Ovary (tissue), 9 donors: ENCODE data around the gene LRRC61. TPM values are rescaled to one million over a fixed set of nuclear protein-coding genes. Genes with fewer than 3 reads are reported as not detected.

Source experiments
- DNase-seq, 5 donors: peaks; one replicate each; pipeline ENCODE4 v3.0.0-alpha.2; 2019 to 2020
- H3K27ac ChIP-seq, 2 donors: fragments of 200-600 bp; one replicate each; pipeline versions ENCODE4 v1.5.1 to v1.8.0; 2019 to 2022
- H3K27me3 ChIP-seq: fragments of 200-600 bp; one replicate; pipeline ENCODE4 v1.8.0; 2022
- H3K36me3 ChIP-seq: fragments of 200-600 bp; sonication (generic); one replicate; pipeline ENCODE4 v1.5.1; 2019
- H3K4me1 ChIP-seq: one replicate; pipeline ENCODE4 v1.8.1; 2013; ENCODE audit warnings: mild to moderate bottlenecking, moderate library complexity; ENCODE audit not compliant: insufficient read depth
- H3K4me3 ChIP-seq: fragments of 200-600 bp; sonication (generic); one replicate; pipeline ENCODE4 v1.5.1; 2017
- H3K9me3 ChIP-seq, 2 donors: fragments of 200-600 bp in 1 of 2; sonication (generic) in 1 of 2; one replicate each; pipeline versions ENCODE4 v1.5.1 to v1.8.1; 2013 to 2019; ENCODE audit warnings: mild to moderate bottlenecking in 1 of 2, moderate library complexity in 1 of 2
- EP300 ChIP-seq: sonication (generic); formaldehyde crosslinking; IDR thresholded peaks from one replicate; pipeline ENCODE4 v1.6.1; 2017; ENCODE audit warnings: antibody characterized with exemption
- POLR2A ChIP-seq: fragments of 450-650 bp; IDR thresholded peaks from one replicate; pipeline ENCODE4 v1.6.1; 2017; ENCODE audit warnings: antibody characterized with exemption, mild to moderate bottlenecking, moderate library complexity
- WGBS, 3 donors: extraction: QIAGEN DNeasy Blood & Tissue Kit in 1 of 3; methylation state at CpG; one replicate each; pipeline versions ENCODE4 v1.1.5 to v1.1.7; 2013 to 2017; 5-methylcytosine and 5-hydroxymethylcytosine counted together
- intact Hi-C, 4 donors: fragments of 100-400 bp; cut with DNase I; formaldehyde crosslinking; loops; one replicate each; pipeline versions ENCODE4 v1.11.0 to v1.15.1; 2022 to 2023
- polyA plus RNA-seq, 2 donors: library from polyadenylated mRNA; stranded (reverse); fragments of 200-250 nt in 1 of 2; fragments of 350-450 nt in 1 of 2; fragmentation: Illumina TruSeq in 1 of 2; extraction: RNeasy Lipid Tissue Mini Kit (QIAGEN cat#74804) in 1 of 2; gene quantifications; one replicate each; pipeline ENCODE4 v1.2.3, GENCODE V29; 2013 to 2014
- total RNA-seq, 7 donors: library from RNA; depleted of rRNA in 2 of 7; stranded (reverse); fragments of >200 nt in 2 of 7; fragmentation: NEBNext Ultra II Directional in 3 of 7; extraction: Animal tissue kit (Norgen Biotek cat#: 25700) in 3 of 7; gene quantifications; one replicate each; pipeline versions ENCODE4 v1.1.0 to v1.2.4, GENCODE V29; 2016 to 2023
- TF ChIP-seq, protein P1 (sequence below), 3 donors: fragments of 450-650 bp in 2 of 3; fragments of 200-600 bp in 1 of 3; IDR thresholded peaks; one replicate each; pipeline versions ENCODE4 v1.5.1 to v1.8.0; 2016 to 2022; ENCODE audit warnings: antibody characterized with exemption in 3 of 3, mild to moderate bottlenecking in 1 of 3
- donor health status: DM: no; HTN: no; CAD: no; lungs with moderate emphysema.
- donor health status: DM: no; HTN: no; CAD: no.
- donor health status: Bipolar disorder and iron deficiency.
- donor health status: DM: yes; HTN: yes; CAD: no.
- donor health status: DM: no; HTN: no; CAD: no.
- donor health status: DM: yes; HTN: yes; CAD: no.

LRRC61 gene
- total and polyA plus RNA-seq, 9 donors: 3.0 to 34.9 (median 25.2) TPM

- no peak overlapping the region for H3K27ac ChIP-seq
- peaks cover 14% of the 10 kb centered on the region for H3K4me1 ChIP-seq
- 93 to 96% (median 95%) methylated on average over 18 of the region's 18 CpGs for WGBS, 3 donors
- no peaks in the 10 kb centered on the region for H3K27me3 ChIP-seq
- H3K4me3 ChIP-seq: no peak overlapping the region
- H3K36me3 ChIP-seq: no peaks in the 10 kb centered on the region
- H3K9me3 ChIP-seq: no peaks in the 10 kb centered on the region
- TF ChIP-seq, protein P1, sequence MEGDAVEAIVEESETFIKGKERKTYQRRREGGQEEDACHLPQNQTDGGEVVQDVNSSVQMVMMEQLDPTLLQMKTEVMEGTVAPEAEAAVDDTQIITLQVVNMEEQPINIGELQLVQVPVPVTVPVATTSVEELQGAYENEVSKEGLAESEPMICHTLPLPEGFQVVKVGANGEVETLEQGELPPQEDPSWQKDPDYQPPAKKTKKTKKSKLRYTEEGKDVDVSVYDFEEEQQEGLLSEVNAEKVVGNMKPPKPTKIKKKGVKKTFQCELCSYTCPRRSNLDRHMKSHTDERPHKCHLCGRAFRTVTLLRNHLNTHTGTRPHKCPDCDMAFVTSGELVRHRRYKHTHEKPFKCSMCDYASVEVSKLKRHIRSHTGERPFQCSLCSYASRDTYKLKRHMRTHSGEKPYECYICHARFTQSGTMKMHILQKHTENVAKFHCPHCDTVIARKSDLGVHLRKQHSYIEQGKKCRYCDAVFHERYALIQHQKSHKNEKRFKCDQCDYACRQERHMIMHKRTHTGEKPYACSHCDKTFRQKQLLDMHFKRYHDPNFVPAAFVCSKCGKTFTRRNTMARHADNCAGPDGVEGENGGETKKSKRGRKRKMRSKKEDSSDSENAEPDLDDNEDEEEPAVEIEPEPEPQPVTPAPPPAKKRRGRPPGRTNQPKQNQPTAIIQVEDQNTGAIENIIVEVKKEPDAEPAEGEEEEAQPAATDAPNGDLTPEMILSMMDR (IDR thresholded peaks at IDR 0.05): no peak
- intact Hi-C loops: no loop called here
- DNase-seq: peak in 1 of 5 donors; percentile 21
Measured at GRCh38 chr7:150332852-150333635, 9.9 kb downstream of the LRRC61 start.

- no peak for TF ChIP-seq EP300
- H3K27ac ChIP-seq: no peak overlapping the region
- H3K4me1 ChIP-seq: peaks cover 15% of the 10 kb centered on the region
- no peaks in the 10 kb centered on the region for H3K9me3 ChIP-seq
- WGBS, 3 donors: 90 to 92% (median 92%) methylated on average over 10 of the region's 10 CpGs
- DNase-seq: peak in 1 of 5 donors; percentile 21
- no peak overlapping the region for H3K4me3 ChIP-seq
- no peaks in the 10 kb centered on the region for H3K36me3 ChIP-seq
- H3K27me3 ChIP-seq: no peaks in the 10 kb centered on the region
- intact Hi-C loops: no loop called here
Measured at GRCh38 chr7:150333659-150334058, 10.5 kb downstream of the LRRC61 start.

DNA sequence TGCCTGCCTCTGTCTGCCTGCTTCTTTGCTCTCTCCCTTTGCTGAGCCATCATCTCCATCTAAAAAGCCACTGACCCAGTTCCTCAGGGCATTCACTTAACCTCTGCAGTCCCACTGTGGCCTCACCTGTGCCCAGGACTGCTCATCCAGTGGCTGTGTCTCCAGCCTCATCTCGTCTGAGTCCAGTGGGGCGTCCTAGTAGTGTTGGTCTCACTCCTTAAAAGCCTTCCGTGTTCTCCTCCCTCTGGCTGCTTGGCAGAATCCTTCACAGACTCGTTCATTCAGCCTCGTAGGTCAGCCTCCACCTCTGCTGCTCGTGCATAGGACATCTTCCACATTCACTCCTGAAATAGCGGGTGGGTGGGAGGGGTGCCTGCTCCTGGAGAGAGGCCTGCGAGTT lies 11.0 kb downstream of the LRRC61 start:
- TF ChIP-seq, protein P1 (IDR thresholded peaks at IDR 0.05): no peak
- TF ChIP-seq EP300 (no peak), POLR2A (no peak)
- H3K27ac ChIP-seq: peak overlapping the region in 1 of 2 donors; percentile 70
- H3K4me1 ChIP-seq: peaks cover 18% of the 10 kb centered on the region
- intact Hi-C loops: no loop called here
- DNase-seq: no peak
- no peaks in the 10 kb centered on the region for H3K27me3 ChIP-seq
- H3K4me3 ChIP-seq: no peak overlapping the region
- H3K36me3 ChIP-seq: no peaks in the 10 kb centered on the region
- no peaks in the 10 kb centered on the region for H3K9me3 ChIP-seq
- 84 to 90% (median 86%) methylated on average over 8 of the region's 8 CpGs for WGBS, 3 donors

- no peaks in the 10 kb centered on the region for H3K36me3 ChIP-seq
- no peak overlapping the region for H3K4me3 ChIP-seq
- intact Hi-C loops: no loop called here
- no peaks in the 10 kb centered on the region for H3K9me3 ChIP-seq
- no peaks in the 10 kb centered on the region for H3K27me3 ChIP-seq
- H3K27ac ChIP-seq: peak overlapping the region; percentile 9 to 70
- H3K4me1 ChIP-seq: peaks cover 24% of the 10 kb centered on the region
- 7 to 13% (median 9%) methylated on average over 7 of the region's 7 CpGs for WGBS, 3 donors
- DNase-seq: peak in 3 of 5 donors; percentile 43 to 70 (median 58)
- TF ChIP-seq EP300 (no peak), POLR2A (no peak)
- TF ChIP-seq, protein P1 (IDR thresholded peaks at IDR 0.05): no peak
Measured at GRCh38 chr7:150335108-150335773, 12.1 kb downstream of the LRRC61 start.

DNA sequence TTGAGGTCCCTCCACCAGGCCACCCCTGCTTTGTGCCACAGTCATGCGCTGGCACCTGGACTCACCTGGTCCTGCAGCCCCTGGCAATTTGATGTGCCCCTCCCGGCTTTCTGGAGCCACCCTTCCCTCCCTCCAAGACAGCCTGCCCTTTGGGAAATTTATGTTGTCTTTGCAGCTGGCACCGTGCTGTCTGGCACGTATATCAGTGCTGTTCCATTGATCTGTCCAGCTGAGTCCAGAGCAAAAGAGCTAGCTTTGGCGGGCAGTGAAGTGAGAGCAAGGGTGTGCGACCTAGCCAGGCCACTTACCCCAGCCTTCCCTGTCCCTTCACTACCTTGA lies 12.6 kb downstream of the LRRC61 start:
- no peaks in the 10 kb centered on the region for H3K27me3 ChIP-seq
- TF ChIP-seq, protein P1 (IDR thresholded peaks at IDR 0.05): no peak
- TF ChIP-seq EP300 (no peak), POLR2A (no peak)
- no peaks in the 10 kb centered on the region for H3K9me3 ChIP-seq
- no peak overlapping the region for H3K4me3 ChIP-seq
- no peak for DNase-seq
- intact Hi-C loops: no loop called here
- 23 to 36% (median 27%) methylated on average over 6 of the region's 6 CpGs for WGBS, 3 donors
- H3K4me1 ChIP-seq: peaks cover 24% of the 10 kb centered on the region
- no peaks in the 10 kb centered on the region for H3K36me3 ChIP-seq
- H3K27ac ChIP-seq: peak overlapping the region in 1 of 2 donors; percentile 70
